WTC11 (cell line): Measurements from ENCODE around the gene ERICH3.

Experiments used
- CREB1 ChIP-seq: sonication (generic); formaldehyde crosslinking; IDR thresholded peaks from 2 replicates; pipeline ENCODE4 v1.8.0; 2023; ENCODE audit warnings: mild to moderate bottlenecking, missing genetic modification reagents
- TF ChIP-seq, protein P1 (sequence below): fragments of 200-600 bp; IDR thresholded peaks from 2 replicates; pipeline ENCODE4 v1.8.0; 2022; ENCODE audit warnings: antibody characterized with exemption

GRCh38 chr1:74717626-74718025 is 44.0 kb upstream of the ERICH3 start:
- TF ChIP-seq, protein P1, sequence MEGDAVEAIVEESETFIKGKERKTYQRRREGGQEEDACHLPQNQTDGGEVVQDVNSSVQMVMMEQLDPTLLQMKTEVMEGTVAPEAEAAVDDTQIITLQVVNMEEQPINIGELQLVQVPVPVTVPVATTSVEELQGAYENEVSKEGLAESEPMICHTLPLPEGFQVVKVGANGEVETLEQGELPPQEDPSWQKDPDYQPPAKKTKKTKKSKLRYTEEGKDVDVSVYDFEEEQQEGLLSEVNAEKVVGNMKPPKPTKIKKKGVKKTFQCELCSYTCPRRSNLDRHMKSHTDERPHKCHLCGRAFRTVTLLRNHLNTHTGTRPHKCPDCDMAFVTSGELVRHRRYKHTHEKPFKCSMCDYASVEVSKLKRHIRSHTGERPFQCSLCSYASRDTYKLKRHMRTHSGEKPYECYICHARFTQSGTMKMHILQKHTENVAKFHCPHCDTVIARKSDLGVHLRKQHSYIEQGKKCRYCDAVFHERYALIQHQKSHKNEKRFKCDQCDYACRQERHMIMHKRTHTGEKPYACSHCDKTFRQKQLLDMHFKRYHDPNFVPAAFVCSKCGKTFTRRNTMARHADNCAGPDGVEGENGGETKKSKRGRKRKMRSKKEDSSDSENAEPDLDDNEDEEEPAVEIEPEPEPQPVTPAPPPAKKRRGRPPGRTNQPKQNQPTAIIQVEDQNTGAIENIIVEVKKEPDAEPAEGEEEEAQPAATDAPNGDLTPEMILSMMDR = no peak
- no peak for TF ChIP-seq CREB1
